Omental fat pad (tissue), 4 donors: ENCODE measurements around the gene PUS7. TPM values are rescaled to one million over a fixed set of nuclear protein-coding genes. Genes with fewer than 3 reads are reported as not detected.
A peak's percentile ranks its signal among the peaks of the same experiment; 100 is the strongest.
"Not testable (repeated sequence)": the region's sequence is repeated elsewhere in the genome, so short reads cannot be mapped to it uniquely, and the experiment has no call there.

ENCODE experiments used
- ATAC-seq: fragments of 150-250 bp; one replicate; pipeline ENCODE4 v1.9.1; 2016; ENCODE audit warnings: mild to moderate bottlenecking, moderate library complexity; ENCODE audit not compliant: low FRiP score
- DNase-seq: peaks from one replicate; pipeline ENCODE4 v3.0.0-alpha.2; 2019; ENCODE audit warnings: low spot score
- total RNA-seq, 4 donors: library from RNA; depleted of rRNA; stranded (reverse); fragments of >200 nt; gene quantifications; one replicate each; pipeline ENCODE4 v1.1.0, GENCODE V29; 2016
- TF ChIP-seq, protein P1 (sequence below), 3 donors: fragments of 450-650 bp; IDR thresholded peaks; one replicate each; pipeline ENCODE4 v1.5.1; 2016 to 2017; ENCODE audit warnings: antibody characterized with exemption in 3 of 3, mild to moderate bottlenecking in 3 of 3, moderate library complexity in 2 of 3

The PUS7 gene
- total RNA-seq, 4 donors from 2014 or later: 12.6 to 42.3 (median 13.1) TPM

DNA sequence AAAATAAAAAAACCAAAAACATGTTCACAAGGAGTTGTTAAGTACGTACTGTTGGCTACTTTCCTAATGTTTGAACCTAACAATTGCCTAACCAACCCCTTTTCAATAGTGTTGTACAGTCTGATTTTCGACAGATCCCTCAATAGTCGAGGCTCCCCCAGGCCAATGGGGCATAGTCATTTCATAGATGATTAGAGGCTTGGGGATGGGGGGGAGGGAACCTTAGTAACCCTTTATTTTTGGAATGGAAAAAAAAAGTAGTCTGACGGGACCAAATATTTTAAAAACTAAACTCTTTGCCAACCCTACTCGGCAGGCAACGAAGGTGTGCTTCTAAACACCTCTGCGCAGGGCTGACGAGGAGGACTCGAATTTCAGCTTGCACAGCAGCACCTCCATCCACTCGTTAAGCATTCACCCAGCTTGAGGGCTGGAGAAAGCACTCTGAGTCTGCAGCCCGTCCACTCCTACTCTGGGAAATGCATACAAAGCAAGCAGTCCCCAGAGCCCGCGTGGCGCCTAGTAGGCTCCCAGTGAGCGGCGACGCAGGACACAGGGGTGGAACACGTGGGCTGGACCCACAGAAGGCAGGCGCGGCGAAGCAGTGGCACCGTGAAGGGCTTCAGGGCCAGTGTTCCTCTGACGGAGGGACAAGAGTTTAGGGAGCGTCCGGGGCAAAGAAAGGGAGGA is 899 bp downstream of the PUS7 start:
- TF ChIP-seq, protein P1, sequence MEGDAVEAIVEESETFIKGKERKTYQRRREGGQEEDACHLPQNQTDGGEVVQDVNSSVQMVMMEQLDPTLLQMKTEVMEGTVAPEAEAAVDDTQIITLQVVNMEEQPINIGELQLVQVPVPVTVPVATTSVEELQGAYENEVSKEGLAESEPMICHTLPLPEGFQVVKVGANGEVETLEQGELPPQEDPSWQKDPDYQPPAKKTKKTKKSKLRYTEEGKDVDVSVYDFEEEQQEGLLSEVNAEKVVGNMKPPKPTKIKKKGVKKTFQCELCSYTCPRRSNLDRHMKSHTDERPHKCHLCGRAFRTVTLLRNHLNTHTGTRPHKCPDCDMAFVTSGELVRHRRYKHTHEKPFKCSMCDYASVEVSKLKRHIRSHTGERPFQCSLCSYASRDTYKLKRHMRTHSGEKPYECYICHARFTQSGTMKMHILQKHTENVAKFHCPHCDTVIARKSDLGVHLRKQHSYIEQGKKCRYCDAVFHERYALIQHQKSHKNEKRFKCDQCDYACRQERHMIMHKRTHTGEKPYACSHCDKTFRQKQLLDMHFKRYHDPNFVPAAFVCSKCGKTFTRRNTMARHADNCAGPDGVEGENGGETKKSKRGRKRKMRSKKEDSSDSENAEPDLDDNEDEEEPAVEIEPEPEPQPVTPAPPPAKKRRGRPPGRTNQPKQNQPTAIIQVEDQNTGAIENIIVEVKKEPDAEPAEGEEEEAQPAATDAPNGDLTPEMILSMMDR (IDR thresholded peaks at IDR 0.05): no peak
- DNase-seq (no peak), ATAC-seq (peak; percentile 53)

DNA sequence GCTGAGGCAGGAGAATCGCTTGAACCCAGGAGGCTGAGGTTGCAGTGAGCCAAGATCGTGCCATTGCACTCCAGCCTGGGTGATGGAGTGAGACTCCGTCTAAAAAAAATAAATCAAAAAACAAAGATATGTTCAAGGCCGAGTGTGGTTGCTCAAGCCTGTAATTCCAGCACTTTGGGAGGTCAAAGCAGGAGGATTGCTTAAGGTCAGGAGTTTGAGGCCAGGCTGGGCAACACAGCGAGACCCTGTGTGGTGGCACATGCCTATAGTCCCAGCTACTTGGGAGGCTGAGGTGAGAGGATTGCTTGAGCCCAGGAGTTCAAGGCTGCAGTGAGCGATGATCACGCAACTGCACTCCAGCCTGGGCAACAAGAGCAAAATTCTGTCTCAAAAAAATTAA is 1.5 kb downstream of the PUS7 start:
- DNase-seq, ATAC-seq: not testable (repeated sequence)

DNA sequence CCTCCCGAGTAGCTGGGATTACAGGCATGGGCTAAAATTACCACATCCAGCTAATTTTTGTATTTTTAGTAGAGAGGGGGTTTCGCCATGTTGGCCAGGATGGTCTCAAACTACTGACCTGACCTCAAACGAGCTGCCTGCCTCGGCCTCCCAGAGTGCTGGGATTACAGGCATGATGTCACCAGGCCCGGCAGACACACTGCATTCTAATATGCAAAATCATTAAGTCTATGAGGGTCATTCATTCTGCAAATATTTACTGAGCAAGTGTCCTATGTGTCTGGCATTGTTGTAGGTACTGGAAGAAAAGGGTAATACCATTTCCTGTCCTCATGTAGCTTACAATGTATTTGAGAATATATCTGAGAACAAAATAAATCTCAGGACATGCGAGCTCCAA is 2.7 kb downstream of the PUS7 start:
- TF ChIP-seq, protein P1 (IDR thresholded peaks at IDR 0.05): no peak
- ATAC-seq: no peak

DNA sequence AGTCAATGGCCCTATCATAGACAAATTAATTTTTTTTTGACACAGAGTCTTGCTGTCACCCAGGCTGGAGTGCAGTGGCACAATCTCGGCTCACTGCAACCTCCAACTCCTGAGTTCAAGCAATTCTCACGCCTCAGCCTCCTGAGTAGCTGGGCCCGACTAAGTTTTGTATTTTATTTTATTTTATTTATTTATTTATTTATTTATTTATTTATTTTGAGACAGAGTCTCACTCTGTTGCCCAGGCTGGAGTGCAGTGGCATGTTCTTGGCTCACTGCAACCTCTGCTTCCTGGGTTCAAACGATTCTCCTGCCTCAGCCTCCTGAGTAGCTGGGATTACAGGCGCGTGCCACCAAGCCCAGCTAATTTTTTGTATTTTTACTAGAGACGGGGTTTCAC is 6.5 kb downstream of the PUS7 start:
- DNase-seq, ATAC-seq: not testable (repeated sequence)

More for the DNA sequence above, 2.7 kb downstream of the PUS7 start:
- no peak for DNase-seq

DNA sequence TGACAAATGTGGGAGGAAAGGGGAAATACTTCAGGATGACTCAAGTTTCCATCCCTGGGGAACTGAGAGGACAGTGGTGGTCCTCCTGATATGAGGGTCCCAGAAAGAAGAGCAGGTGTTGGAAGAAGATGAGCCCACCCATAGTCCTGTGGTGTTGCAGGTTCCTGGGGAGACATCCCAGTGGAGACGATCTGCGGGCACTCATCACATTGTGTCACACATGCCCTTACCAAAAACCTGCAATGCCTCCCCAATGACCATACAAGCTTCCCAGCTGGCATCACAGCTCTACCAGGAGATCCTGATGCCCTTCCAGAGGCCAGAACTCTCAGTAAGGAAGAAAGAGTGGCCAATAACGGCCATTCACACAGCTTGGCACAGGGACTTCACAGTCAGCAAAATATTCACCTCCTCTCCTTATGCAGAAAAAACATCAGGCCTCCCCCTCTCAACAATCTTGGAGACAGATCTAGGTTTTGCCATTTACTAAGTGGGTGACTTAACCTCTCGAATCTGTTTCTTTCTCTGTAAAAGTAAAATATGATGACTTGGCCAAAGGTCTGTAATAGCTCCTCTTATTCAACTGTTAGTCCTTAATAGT is 9.0 kb downstream of the PUS7 start:
- TF ChIP-seq, protein P1 (IDR thresholded peaks at IDR 0.05): no peak
- DNase-seq: no peak
- ATAC-seq: no peak

DNA sequence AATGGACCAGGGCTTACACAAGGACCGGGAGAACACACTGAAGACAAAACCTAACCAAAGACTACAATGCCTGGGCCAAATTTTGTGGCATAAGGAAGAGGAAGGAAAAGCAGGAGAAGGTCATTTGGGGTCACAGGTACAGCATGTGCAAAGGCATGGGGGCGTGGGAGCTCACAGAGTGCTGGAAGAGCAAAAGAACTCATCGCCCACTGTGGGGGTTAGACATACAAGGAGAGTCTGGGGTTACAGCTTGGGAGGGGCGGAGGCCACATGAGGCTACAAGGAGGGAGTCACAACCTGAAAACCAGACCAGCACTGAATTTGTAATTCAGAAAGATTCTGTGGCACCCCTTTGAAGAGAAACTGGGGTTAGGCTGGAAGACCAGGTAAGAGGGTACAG is 9.7 kb downstream of the PUS7 start:
- TF ChIP-seq, protein P1 (IDR thresholded peaks at IDR 0.05): no peak
- no peak for ATAC-seq

DNA sequence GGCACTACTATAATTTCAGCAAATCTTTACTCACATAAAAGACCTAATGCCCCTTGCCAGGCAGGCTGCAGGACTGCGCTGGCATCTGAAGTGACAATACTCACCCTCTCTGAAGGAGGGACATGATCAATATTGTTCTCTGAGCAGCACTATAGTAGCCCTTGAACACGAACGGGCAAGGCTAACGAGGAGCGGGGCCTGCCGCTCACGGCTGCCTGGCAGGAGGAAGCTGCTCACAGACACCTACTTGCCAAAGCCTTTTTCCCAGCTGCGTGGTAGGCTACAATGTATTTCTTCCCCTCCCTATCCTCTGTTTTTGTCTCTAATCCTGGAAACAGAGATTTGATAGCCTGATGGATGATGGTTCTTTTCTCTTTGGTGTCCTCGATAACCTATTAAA is 19.9 kb downstream of the PUS7 start:
- DNase-seq (no peak), ATAC-seq (no peak)
- TF ChIP-seq, protein P1 (IDR thresholded peaks at IDR 0.05): no peak

More for the DNA sequence above, 9.7 kb downstream of the PUS7 start:
- DNase-seq: no peak

DNA sequence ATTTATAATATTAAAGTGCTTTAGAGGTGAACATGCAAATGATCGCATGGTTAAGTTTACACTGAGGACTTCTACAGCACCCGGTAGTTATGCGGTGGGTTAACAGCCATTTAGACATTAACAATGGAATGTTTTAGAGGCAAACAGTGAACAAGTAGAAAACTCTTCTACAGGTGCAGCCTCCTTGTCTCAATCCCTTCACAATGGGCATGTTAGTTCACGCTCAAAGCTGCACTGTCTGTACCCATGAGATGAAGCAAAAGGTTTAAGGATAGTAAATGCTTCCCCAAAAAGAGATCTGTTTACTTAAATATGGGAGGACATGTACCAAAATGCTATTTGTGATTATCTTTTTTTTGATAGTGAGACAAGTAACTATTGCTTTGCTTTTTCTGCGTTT is 25.1 kb downstream of the PUS7 start:
- TF ChIP-seq, protein P1 (IDR thresholded peaks at IDR 0.05): no peak
- DNase-seq (no peak), ATAC-seq (no peak)
